ENCODE results near the gene PAK4. TPM values are rescaled to one million over a fixed set of nuclear protein-coding genes. Genes with fewer than 3 reads are reported as not detected.

Gene PAK4
- total RNA-seq, 1 donor from 2014 or later: 23.7 TPM

DNA sequence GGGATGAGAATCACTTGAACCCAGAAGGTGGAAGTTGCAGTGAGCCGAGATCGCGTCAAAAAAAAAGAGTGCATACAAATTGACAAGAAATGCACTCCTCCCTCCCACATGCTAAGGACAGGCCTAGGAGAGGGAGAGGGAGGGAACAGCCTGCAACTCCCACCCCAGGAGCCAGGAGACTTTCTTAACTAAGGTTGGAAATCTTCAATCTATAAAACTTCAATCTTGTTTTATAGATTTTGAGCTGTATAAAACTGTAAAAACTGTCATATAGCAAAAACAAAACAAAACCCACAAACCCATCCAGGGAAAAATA is 79.8 kb downstream of the PAK4 start:
- H3K36me3 ChIP-seq (ENCODE audit: control insufficient read depth, insufficient read depth, low read length): no peaks in the 10 kb centered on the region
- H3K4me3 ChIP-seq (ENCODE audit: low read depth, low read length): no peak overlapping the region
- TF ChIP-seq, protein P1, sequence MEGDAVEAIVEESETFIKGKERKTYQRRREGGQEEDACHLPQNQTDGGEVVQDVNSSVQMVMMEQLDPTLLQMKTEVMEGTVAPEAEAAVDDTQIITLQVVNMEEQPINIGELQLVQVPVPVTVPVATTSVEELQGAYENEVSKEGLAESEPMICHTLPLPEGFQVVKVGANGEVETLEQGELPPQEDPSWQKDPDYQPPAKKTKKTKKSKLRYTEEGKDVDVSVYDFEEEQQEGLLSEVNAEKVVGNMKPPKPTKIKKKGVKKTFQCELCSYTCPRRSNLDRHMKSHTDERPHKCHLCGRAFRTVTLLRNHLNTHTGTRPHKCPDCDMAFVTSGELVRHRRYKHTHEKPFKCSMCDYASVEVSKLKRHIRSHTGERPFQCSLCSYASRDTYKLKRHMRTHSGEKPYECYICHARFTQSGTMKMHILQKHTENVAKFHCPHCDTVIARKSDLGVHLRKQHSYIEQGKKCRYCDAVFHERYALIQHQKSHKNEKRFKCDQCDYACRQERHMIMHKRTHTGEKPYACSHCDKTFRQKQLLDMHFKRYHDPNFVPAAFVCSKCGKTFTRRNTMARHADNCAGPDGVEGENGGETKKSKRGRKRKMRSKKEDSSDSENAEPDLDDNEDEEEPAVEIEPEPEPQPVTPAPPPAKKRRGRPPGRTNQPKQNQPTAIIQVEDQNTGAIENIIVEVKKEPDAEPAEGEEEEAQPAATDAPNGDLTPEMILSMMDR (IDR thresholded peaks at IDR 0.05; ENCODE audit: insufficient read depth, low read length, poor library complexity, severe bottlenecking): no peak
- no peak for DNase-seq (ENCODE audit: low read depth)
- H3K27me3 ChIP-seq (ENCODE audit: control insufficient read depth, insufficient read depth, low read length): peaks cover 38% of the 10 kb centered on the region

DNA sequence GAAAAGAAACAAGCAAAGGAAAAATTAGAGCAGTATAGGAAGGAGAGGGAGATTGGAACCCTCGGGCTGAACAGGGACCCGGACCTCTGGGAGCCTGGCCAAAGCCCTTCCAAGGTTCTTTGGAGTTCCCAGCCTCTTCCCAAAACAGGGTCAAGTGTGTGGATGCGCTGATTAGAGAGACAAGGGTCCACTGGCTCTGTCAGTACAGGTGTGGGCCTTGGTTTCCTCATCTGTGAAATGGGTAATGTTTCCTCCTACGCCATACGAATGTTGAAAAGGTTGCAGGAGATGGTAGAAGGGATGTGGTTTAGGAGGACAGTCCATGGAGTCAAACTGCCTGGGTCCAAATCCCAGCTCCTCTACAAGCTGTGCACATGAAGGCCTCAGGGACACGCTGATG is 80.5 kb downstream of the PAK4 start:
- DNase-seq (ENCODE audit: low read depth): no peak
- peaks cover 38% of the 10 kb centered on the region for H3K27me3 ChIP-seq (ENCODE audit: control insufficient read depth, insufficient read depth, low read length)
- no peaks in the 10 kb centered on the region for H3K36me3 ChIP-seq (ENCODE audit: control insufficient read depth, insufficient read depth, low read length)
- H3K4me3 ChIP-seq (ENCODE audit: low read depth, low read length): no peak overlapping the region
- TF ChIP-seq, protein P1 (IDR thresholded peaks at IDR 0.05; ENCODE audit: insufficient read depth, low read length, poor library complexity, severe bottlenecking): no peak

DNA sequence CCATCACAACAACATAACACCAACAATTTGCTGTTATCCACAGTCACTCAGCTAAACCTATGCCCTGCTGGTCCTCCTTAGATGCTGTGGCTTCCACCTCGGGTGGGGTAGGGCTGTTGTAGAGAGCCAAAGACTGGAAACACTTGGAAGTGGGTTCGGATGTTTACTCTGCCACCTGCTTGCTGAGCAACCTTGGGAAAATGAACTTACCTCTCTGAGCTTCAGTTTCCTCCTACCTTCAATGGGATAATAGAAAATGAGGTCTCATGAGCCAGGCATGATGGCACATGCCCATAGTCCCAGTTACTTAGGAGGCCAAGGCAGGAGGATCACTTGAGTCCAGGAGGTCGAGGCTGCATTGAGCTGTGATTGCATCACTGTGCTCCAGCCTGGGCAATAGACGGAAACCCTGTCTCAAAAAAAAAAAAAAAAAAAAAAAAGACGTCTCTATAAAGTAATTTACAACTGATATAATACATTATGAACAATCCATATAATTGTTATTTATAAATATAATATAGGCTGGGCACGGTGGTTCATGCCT is 81.8 kb downstream of the PAK4 start:
- Histone ChIP-seq H3K27me3 (ENCODE audit: control insufficient read depth, insufficient read depth, low read length) (peaks cover 32% of the 10 kb centered on the region), H3K36me3 (ENCODE audit: control insufficient read depth, insufficient read depth, low read length) (no peaks in the 10 kb centered on the region), H3K4me3 (ENCODE audit: low read depth, low read length) (no peak overlapping the region)
- DNase-seq (ENCODE audit: low read depth): no peak
- TF ChIP-seq, protein P1 (IDR thresholded peaks at IDR 0.05; ENCODE audit: insufficient read depth, low read length, poor library complexity, severe bottlenecking): no peak

DNA sequence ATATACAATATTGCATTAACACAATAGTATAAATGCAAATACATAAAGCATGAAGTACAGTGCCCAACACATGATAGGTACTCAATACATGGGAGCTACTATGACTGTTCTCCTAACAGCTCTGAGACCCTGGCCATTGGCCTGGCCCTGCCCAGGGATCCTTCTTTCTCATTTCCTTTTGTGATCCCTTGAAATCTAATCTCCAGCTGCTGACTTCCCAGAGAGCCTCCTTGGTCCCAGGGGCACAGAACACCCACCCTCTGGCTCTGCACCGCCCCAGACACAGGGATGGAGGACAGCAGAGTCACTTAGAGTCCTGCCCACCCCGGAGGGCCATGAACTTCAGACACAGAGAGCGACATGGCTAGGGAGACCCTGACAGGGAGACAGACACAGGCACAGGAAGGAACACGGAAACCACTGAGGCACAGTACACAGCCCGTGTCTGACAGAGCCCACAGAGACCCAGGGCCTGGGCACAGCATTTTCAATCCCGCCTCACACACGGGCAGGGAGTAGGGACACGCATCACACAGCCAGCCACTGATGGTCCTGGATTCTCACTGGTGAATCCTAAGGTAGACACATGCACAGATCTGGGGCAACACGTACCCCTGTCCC is 82.7 kb downstream of the PAK4 start:
- Histone ChIP-seq H3K4me3 (ENCODE audit: low read depth, low read length) (no peak overlapping the region), H3K27me3 (ENCODE audit: control insufficient read depth, insufficient read depth, low read length) (peaks cover 23% of the 10 kb centered on the region), H3K36me3 (ENCODE audit: control insufficient read depth, insufficient read depth, low read length) (no peaks in the 10 kb centered on the region)
- no peak for DNase-seq (ENCODE audit: low read depth)
- TF ChIP-seq, protein P1 (IDR thresholded peaks at IDR 0.05; ENCODE audit: insufficient read depth, low read length, poor library complexity, severe bottlenecking): no peak

DNA sequence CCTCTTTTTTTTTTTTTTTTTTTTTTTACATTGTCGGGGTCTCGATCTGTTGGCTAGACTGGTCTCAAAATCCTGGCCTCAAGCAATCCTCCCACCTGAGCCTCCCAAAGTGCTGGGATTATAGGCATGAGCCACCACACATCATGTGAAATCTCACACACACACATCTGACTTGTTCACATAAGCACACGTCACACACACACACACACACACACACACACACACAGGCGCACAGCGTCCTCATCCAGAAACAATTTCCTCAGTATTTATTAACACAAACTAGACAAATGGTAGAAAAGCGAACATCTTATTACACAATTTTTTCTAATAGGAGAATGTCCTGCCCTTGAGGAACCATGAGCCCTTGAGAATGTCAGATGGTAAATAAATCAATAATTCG is 83.6 kb downstream of the PAK4 start:
- DNase-seq (ENCODE audit: low read depth): no peak
- Histone ChIP-seq H3K36me3 (ENCODE audit: control insufficient read depth, insufficient read depth, low read length) (no peaks in the 10 kb centered on the region), H3K27me3 (ENCODE audit: control insufficient read depth, insufficient read depth, low read length) (peaks cover 14% of the 10 kb centered on the region), H3K4me3 (ENCODE audit: low read depth, low read length) (no peak overlapping the region)
- TF ChIP-seq, protein P1 (IDR thresholded peaks at IDR 0.05; ENCODE audit: insufficient read depth, low read length, poor library complexity, severe bottlenecking): no peak

All from kidney epithelial cell (primary cell).